Measurements from ENCODE around the gene GID8.

The GID8 gene

DNA sequence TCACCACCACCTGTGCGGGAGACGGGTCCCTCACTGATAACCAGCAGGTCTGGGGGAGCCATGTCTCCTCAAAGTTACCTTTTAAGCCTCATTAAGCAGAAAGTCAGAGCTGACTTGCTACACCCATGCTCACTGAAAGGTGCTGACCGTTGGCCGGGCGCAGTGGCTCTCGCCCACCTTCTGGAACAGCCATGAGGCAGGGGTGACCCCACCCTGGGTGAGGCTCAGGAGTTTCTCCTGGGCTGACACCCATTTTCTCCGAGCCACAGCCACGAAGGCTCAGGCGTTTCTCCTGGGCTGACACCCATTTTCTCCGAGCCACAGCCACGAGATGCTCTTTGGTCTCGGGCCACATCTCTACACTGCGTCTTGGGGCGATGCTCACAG lies 58.6 kb downstream of the GID8 start:
- Histone ChIP-seq H3K27me3 (replicated peaks; ENCODE audit: control insufficient read depth, insufficient read depth, low read length) (peaks cover 5% of the 10 kb centered on the region), H3K4me3 (replicated peaks; ENCODE audit: low read depth, low read length) (no peak overlapping the region), H3K36me3 (ENCODE audit: control insufficient read depth, insufficient read depth, low read length) (no peaks in the 10 kb centered on the region)
- TF ChIP-seq, protein P1, sequence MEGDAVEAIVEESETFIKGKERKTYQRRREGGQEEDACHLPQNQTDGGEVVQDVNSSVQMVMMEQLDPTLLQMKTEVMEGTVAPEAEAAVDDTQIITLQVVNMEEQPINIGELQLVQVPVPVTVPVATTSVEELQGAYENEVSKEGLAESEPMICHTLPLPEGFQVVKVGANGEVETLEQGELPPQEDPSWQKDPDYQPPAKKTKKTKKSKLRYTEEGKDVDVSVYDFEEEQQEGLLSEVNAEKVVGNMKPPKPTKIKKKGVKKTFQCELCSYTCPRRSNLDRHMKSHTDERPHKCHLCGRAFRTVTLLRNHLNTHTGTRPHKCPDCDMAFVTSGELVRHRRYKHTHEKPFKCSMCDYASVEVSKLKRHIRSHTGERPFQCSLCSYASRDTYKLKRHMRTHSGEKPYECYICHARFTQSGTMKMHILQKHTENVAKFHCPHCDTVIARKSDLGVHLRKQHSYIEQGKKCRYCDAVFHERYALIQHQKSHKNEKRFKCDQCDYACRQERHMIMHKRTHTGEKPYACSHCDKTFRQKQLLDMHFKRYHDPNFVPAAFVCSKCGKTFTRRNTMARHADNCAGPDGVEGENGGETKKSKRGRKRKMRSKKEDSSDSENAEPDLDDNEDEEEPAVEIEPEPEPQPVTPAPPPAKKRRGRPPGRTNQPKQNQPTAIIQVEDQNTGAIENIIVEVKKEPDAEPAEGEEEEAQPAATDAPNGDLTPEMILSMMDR (IDR thresholded peaks at IDR 0.05; ENCODE audit: insufficient read depth, low read length, poor library complexity, severe bottlenecking): no peak
- no peak for DNase-seq (ENCODE audit: extremely low read depth, insufficient read length)

DNA sequence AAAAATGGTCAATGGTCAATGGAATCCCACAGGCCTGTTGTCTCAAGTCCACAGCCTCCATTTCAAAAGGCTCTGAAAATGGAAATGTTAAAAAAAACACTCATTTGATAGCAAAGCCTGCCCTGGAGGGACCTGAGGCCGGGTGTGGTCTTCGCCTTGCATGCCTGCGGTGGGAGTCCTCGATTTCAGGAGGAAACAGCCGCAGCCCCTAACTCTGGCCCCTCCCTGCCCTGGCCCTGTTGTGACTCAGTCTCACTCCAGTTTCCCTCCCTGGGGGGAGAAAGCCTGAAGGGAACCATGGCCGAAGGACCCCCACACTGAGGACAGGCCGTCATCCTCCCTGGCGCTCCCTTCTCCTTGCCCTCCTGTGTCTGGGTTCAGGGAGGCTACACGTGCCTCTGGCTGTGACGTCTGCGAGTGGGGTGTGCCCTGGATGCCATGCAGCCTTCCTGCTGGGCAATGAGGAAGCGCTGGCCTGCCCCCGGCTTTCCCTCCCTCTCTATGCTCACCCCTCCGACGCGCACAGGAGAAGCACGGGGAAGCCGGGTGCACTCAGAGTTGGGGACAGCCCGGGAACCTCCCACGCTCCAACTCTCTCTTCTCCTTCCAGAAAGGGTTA lies 59.6 kb downstream of the GID8 start:
- H3K27me3 ChIP-seq (replicated peaks; ENCODE audit: control insufficient read depth, insufficient read depth, low read length): peaks cover 5% of the 10 kb centered on the region
- H3K36me3 ChIP-seq (ENCODE audit: control insufficient read depth, insufficient read depth, low read length): no peaks in the 10 kb centered on the region
- no peak overlapping the region for H3K4me3 ChIP-seq (replicated peaks; ENCODE audit: low read depth, low read length)
- DNase-seq (ENCODE audit: extremely low read depth, insufficient read length): no peak
- TF ChIP-seq, protein P1 (IDR thresholded peaks at IDR 0.05; ENCODE audit: insufficient read depth, low read length, poor library complexity, severe bottlenecking): no peak
